Loucy (cell line): Measurements from ENCODE around the gene PGA4.
"Not testable (repeated sequence)": the region's sequence is repeated elsewhere in the genome, so short reads cannot be mapped to it uniquely, and the experiment has no call there.

Source experiments
- CTCF ChIP-seq: fragments of 200-600 bp; sonication (generic); conservative IDR thresholded peaks from 2 replicates; pipeline ENCODE4 v1.5.1; 2014; ENCODE audit warnings: mild to moderate bottlenecking, antibody characterized with exemption, low read length
- EZH2phosphoT487 ChIP-seq: fragments of 200-600 bp; IDR thresholded peaks from 2 replicates; pipeline ENCODE4 v1.6.1; 2018; ENCODE audit warnings: antibody characterized with exemption, mild to moderate bottlenecking, moderate library complexity, borderline replicate concordance

- not testable (repeated sequence) for TF ChIP-seq CTCF, EZH2phosphoT487
These were observed 19.0 kb upstream of the PGA4 start, which contains the start of gene PGA3 for GRCh38 chr11:61202950-61203746.
